NK-92 treated with Interleukin-12 subunit alpha and Interleukin-12 subunit beta, amount 100 ng/mL, for 24 hours (cell line): ENCODE measurements around the gene LDHD.

Source experiments
- DNase-seq: peaks from one replicate; lab custom pipeline; 2025; lab: John Stamatoyannopoulos, UW

LDHD gene

DNA sequence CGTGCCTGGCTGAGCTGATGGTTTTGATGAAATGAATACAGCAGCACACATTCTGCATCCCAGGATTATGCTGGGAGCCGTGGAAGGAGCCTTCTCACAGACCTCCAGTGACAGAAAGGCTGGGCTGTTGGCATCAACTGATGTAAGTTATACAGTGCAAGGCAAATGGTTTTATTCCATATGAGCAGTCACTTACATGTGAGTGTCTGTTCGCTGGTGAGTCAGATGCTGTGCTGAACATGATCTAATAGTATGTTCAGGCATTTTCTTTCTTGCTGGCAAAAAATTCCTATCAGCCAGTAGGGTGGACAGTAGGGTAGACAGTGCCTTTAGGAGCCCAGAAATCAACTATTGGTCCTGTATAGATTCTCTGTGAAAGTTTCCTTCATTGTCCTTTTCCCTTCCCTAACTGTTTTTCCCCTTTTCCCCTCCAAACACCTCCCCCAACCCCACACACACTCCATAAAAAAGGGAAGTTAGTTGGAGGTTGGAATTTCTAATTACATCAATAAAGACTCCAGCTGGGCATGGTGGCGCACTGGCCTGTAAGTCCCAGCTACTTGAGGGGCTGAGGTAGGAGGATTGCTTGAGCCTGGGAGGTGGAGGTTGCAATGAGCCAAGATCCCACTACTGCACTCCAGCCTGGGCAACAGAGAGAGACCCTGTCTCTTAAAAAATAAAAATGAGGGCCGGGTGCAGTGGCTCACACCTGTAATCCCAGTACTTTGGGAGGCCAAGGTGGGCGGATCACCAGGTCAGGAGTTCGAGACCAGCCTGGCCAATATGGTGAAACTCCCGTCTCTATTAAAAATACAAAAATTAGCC is 36.2 kb downstream of the LDHD start:
- DNase-seq, result no peak

DNA sequence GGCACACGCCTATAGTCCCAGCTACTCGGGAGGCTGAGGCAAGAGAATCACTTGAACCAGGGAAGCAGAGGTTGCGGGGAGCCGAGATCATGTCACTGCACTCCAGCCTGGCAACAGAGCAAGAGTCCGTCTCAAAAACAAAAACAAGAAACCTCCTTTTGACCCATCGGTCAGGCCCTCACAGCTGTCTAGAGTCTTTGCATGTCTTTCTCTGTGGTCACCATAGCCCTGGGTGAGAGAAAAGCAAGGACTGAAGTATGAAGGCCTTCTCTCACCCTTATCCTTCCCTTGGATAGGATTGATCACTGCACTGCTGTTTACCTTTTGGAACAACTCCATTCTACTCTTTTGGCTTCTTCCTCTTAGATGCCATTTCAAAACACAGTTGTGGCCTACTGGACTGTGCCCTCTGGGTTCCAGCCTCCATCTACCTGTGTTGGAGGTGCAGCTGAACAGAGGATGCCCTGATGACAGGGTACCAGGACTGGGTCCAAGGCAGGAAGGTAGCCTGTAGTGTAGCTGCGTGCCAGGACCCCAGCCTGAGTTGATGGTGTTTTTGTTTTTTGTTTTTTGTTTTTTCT is 37.1 kb downstream of the LDHD start:
- no peak for DNase-seq

DNA sequence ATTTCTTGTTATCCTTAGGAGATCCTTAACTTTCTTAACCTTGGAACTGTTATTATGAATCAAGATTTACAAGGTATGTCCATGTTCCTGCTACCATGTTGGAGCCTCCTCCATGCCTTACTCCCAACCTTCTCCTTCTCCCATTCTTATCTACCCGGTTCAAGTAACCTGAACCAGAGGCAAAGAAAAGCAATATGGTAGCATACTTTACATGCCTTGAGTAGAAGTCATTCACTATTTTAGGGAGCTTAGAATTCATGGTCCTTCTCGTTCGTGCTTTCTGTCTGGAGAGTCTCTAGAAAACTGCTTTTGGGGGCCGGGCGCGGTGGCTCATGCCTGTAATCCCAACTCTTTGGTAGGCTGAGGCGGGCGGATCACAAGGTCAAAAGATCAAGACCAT is 37.7 kb downstream of the LDHD start:
- DNase-seq, result no peak

DNA sequence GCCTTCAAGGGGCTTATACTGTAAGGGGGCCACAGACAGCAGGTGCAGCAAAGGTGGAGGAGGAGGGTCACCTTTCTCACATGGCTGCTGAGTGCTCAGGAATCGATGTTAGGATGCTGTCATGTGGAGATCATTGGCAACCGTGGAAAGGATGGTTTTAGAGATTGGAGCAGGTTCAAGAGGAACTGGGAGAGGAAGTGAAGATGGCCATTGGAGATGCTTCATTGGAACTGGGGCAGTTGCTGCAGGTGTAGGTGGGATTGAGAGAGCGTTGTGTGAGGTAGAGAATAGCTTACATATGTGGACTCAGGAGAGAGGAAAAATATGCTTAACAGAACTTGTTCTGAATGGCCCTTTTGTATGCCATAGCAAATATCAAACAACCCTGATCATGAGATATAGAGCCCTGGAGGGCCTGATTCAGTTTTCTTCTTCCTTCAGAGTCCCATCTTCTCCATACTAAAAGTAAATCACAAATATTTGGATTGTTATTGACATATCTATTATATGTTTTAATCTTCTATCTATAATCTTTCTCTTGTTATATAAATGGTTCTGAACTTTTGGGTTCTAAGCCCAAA is 40.8 kb downstream of the LDHD start:
- DNase-seq, result no peak

DNA sequence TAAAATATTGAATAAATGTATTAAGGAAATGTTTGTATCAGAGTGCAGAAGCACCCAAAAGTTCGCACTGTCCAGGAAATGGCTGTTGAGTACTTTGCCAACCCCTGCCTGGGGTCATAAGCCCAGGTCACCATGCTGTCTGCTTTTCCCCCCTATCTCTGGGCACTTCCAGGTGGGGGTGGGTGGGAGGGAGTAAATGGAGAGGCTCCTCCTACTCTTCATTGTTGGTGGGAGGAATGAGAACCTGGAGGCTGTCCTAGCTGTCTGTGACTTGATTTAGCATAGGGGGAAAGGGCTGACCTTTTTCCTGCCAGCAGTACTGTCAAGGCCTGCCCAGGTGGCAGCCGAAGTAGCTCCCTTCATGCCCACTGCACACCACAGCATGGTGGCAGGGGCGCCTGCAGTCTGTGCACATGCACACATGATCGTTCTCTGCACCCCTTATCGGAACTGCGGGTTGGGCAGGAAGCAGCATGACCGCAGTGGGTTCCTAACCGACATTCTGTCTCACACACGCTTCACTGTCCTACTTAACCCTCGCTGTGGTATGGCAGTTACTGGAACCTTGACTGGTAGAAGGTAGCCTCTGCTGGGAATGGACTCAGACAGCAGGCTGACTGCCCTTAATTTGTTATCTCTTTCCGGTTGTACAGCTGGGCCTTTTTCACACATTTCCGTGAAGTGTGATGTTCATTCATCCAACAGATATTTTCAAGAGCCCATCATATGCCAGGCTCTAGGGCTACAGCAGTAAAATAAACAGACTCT is 41.5 kb downstream of the LDHD start:
- DNase-seq, result peak; percentile 81

DNA sequence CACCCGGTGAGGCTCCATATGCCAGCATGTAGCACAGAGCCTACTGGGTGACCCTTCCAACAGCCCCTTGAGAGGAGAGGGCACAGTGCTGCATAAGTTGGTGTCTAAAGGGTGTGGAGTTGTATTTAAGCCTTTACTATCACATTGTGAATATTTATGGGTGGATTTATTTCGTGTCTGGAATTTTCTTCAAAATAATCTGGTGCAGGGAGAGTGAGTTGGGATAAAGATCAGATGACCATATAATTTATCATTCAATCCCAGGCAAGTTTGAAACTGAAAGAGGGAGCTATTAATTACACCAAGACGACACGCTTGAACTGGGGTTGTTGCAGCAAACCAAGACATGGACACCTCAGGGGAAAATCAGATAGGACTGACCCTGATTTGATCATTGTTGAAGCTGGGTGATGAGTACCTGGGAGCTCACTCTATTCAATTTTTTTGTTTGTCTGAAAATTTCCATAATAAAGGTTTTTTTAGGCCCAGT is 42.2 kb downstream of the LDHD start:
- DNase-seq, result no peak

DNA sequence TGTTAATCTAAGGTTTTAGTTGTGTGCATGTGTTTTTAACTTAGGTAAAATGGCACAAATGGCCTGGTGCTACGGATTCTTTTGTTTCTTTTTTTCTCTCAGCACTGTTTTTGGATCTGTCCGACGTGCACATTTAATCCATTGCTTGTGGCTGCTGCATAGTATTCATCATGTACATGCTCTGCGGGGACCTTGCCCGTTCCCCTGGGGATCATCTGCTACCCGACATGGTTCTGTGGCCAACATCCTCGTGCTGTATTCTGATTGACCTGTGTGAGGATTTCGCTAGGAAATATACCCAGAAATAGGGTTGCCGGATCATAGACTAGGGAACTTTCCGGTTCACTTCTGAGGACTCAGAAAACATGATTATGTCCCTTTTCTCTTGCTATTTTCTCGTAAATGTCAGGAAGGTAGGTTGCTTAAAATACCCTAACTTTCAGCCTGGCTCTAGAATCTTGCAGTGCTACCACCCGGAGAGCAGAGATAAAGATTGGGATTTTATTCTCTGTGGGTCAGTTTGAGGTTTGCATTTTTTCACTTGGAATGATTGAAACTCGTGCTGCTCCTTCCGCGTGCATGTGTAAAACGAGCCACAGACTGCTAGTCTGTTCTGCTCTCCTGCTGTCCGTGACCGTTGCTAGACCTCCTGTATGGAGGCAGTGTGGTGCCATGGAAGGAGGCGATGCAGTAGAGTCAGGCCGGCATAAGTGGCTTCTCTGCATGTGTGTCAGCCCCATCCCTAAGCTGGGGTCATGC is 42.9 kb downstream of the LDHD start:
- DNase-seq, result no peak

DNA sequence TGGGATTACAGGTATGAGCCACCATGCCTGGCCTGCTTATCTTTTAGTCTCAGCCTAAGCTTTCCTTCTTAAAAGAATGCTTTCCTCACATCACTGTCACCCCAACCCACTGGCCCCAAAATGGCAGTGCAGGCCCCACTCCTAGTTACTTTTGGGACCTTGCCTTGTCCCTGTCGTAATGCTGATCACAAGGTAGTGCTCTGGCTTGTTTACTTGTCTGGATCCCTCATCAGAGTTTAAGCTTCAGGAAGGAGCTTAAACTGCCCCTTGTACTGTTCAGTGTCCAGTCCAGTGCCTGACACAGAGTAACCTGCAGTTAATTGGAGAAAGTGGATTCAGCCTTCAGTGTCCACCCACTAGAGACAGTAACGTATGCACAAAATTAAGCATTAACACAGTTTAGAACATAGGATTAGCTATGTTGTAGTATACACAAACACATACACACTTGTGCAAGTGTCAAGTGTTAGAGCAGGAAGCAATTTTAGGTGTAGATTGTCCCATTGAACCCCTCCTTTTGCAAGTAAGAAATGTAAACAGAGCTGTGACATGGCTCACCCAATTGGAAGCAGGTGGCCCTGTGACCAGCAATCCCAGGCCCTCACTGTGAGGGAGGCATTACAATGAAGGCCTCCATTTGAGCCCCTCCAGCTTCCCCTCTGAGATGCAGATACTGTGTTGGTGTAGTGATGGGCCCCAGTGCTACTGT is 44.2 kb downstream of the LDHD start:
- no peak for DNase-seq

DNA sequence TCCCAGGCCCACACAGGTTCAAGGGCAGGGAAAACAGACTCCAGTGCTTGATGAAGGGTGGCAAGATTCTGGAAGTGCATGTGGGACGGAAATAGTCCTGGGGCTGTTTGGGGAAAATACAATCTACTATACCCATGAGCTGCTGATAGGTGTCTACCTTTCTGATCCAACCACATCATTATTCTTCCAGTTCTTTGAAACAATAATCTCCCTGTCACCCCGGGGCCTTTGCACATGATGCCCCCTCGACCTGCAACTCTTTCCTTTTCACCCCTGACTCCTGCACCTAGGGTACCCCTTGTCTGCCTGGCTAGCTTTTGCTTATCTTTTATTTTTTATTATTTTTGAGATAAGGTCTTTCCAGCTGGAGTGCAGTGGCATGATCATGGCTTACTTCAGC is 45.0 kb downstream of the LDHD start:
- DNase-seq, result no peak

DNA sequence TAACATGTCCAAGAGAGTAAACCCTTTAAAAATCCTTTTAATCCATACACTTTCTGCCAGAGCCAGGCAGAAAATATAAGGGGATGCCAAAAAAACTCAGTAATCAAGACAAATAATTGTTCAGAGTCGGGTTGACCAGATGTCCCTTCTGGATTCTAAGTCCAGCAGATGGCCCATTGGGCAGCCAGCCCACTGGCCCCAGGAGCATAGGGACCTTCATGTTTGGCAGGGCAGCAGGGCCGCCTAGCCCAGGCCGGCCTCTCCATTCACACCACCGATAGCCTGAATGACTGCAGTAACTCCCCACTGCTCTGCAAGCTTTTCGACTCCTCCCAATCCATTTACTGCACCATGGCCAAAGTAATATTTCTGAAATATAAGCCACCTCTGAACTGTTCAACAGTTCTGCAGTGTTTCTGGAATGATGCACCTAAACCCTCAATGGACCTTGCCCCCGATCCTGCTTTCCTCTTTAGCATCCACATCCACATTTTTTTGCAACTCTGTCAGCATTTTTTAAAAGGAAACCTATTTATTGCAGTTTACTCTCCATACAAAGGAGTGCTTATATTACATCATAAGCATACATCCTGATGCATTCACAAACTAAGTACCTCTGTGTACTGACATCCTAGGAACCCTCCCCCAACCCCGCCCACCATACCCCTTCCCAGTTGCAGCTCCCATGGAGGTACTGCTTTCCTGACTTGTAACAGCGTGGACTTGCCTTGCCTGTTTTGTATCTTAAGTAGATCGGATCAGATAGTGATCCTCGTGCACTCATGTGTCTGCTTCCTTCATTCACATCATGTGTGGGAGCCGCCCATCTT is 46.4 kb downstream of the LDHD start:
- DNase-seq, result no peak

DNA sequence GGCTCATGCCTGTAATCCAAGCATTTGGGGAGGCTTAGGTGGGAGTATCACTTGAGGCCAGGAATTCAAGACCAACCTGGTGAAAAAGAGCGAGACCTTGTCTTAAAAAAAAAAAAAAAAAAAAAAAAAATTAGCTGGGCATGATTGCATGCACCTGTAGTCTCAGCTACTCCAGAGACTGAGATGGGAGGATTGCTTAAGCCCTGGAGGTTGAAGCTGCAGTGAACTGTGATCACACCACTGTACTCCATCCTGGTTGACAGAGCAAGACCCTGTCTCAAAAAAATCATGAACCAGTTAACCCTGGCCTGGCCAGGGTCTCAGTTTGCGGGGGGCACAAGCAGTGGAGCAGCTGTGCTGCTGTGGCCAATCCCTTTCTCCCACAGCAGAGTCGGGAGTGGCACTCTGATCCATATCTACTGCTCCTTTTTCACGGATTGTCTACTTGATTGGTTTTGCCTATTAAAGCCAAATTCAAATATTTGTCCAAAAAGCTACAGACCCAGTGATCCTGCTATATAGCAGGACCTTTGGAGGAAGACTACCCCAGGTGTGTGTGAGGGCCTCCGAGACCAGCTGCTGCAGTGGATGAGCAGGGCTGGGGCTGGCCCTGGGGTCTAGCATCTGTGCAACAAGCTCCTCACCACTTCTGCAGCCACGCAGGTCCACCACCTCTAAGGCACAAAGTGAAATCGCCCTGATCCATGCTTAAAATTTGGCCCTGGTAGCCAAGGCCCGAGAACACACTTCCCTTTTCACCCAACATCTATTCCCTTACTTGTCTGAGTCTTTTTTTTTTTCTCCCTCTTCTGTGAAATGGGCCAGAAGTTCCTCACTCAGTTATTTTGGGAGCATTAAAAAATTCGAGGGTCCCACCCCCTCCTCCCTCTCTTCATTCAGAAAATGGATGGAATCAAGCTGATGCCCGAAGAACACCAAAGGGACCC is 48.2 kb downstream of the LDHD start:
- no peak for DNase-seq

DNA sequence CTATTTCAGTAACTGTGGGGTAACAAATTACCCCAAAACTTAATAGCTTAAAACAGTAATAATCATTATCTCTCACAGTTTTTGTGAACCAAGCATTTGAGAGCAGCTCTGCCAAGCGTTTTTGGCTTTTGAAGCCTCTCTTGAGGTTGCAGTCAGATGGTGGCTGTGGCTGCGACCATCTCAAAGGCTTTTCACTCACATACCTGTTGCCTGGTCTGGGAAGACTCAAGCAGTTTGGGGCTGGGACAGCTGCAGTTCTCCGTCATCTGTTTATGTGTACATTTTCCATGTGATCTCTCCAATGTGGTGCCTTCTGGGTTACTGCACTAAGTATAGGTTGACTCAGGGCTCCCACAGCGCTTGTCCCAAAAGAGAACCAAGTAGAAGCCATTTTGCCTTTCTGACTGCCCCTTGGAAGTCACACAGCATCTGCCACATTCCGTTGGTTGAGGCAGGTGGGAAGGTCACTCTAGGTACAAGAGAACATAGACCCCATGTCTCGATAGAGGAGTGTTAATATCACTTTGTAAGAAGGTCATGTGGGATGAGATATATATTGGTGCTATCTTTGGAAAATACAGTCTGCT is 49.6 kb downstream of the LDHD start:
- no peak for DNase-seq

DNA sequence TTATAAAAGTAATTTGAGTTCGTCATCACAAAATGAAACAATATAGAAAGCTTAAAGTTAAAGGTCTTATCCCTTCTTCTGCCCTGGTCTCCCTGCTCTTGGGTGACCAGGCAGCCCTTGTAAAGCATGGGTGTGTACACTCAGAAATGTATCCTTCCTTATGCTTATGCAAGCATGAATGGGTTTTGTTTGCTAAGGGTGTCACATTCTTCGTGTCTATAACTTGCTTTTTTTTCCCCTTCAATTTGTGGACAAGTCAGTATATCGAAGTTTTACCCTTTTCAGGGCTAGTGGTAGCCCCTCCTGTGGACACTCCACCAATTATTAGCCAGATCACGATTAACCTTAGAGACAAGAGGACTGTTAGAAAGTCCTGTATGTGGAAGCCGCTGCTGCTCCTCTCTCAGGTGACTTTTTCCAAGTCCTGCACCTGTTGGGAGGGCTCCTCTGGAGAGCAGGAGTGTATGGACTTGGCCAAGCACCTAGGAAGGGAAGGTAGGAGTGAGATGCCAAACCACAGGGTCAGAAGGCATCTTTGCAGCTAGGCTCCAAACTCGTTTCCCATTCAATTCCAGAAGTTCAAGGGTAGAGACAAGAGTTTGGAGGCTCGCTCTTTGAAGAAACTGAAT is 50.9 kb downstream of the LDHD start:
- no peak for DNase-seq

DNA sequence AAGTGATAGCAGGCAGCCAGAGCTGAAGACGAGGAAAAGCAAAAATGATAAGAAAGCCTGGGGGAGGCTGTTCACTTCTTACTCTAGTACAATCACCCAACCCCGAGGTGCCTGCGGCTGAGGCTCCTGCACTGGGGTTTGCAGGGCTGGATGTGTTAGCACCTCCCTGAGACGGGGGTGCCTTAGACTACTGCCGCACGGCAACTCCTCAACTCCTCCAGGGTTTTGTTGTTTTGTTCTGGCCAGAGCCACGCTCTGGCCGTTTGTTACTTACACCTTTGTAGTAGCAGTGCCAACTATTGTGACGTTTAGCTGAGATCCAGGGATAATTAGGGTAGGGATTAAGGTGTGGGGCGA is 51.5 kb downstream of the LDHD start:
- DNase-seq, result no peak

DNA sequence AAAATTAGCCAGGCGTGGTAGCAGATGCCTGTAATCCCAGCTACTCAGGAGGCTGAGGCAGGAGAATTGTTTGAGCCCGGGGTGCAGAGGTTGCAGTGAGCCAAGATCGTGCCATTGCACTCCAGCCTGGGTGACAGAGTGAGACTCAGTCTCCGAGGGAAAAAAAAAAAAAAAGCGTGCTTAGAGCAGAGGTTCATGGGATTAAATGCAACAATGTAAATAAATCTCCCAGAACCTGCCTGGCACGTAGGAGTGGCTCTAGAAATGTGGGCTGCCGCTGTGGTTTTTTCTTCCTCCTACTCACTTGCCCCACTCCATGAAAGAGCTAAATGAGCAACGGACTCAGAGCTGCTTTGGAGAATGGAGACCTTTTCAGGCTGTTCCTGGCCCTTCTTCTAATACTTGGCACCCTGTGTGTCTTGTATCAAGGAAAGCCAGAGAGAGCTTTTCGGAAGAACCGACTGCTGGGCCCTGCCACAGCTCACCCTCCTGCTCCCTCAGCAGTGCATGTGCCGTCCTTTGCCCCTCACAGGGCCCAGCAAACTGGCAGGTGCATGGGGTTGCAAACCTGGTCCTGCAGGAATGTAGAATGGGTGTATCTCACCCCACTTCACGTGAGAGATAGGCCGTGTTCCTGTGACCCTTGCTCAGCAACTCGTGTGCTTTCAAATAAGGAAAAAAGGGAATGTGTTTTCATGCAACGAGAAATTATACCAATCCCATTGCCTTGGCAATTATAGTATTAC is 52.0 kb downstream of the LDHD start:
- DNase-seq, result no peak

DNA sequence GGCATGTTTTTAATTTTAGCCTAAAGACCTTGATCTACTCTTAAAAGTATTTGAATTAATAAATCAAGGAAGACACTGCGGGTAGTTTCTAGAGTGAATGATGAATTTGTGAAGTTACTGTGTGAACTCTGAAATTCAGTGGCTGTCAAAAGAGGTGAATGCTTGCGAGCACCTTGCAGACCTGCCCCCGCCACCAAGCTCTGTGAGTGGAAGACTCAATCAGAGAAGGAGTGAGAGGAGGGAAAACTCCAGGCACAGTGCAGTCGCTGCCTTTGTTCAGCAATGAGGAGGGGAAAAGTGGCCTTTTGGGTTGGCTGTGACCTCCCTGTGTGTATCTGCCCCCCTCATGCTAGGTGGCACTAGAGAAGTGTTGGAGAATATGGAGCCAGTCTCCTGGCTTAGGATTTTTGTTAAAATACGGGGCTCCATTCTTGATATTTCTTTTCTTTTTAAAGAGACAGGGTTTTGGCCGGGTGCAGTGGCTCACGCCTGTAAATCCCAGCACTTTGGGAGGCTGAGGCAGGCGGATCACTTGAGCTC is 53.0 kb downstream of the LDHD start:
- no peak for DNase-seq

DNA sequence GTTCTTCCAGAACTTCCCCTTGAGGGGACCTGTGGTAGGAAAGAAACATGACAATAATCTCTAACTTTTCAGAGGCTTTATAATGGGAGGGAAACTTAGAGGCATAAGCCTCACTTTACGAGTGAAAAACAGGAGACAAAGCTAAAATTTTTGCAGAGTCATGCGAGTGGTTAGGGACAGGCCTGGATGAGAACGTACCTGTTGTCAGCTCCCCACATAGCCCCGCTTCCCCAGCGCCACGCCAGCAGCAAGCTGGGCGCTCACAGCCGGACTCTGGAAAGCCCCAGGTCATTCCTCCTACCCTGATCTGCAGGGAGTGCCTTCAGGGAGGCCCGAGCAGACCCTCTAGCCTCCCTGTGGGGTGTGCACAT is 53.6 kb downstream of the LDHD start:
- DNase-seq, result no peak
